Endothelial cell of hepatic sinusoid (primary cell): ENCODE data around the gene RRBP1.
"Not testable (repeated sequence)": the region's sequence is repeated elsewhere in the genome, so short reads cannot be mapped to it uniquely, and the experiment has no call there.

Source experiments
- in situ Hi-C: cut with HindIII; loops from 2 replicates; pipeline ENCODE4 v1.10.0; 2017; ENCODE audit warnings: low sequenced_read_pairs

Gene RRBP1

DNA sequence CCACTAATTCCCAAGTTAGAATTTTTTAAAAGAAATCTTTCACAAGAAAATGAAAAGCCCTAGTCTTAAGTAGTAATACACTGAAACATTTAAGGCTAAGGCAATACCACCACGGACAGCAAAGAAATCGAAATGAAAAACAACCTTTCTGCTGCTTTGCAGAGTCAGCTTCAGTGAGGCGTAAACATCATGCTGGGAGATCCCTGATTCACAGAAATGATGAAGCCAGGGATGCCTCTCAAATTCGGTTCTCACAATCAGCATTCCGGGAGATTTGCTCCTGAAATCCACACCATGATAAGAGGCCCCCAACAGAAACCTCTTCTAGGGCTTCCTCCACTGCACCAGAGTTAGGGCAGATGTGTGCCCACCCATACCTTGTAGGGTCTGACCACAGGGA is 18.6 kb downstream of the RRBP1 start:
- in situ Hi-C loops, result no loop called here

- in situ Hi-C loops, result no loop called here
Observed at GRCh38 chr20:17663040-17663399, 19.0 kb downstream of the RRBP1 start.

DNA sequence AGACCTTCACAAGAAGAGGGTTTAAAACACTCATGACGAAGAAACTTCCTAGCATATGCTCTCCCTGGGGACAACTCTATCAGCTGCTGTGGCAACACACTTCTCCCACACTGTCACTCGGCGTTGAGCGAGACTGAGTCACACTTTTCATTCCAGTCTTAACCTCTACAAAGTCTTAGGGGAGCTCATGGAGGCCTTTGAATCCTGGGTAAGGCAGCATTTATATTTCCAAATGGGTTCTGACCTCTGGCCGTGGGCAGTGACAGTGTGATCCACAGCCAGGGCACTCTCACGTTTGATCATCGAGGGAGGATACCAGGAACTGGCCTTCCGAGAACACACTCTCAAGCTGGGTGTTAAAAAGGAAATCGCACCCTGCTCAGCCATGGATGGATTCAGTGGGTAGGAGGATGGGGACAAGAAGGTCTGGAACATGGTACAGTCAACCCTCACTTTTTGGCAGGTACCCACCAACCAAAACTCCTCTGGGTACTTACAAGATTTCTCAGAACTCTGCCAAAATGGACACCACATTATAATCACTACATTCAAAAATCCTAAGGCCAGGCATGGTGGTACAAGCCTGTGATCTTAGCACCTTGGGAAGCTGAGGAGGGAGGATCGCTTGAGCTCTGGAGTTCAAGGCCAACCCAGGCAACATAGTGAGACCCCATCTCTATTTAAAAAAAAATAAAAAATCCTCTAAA is 19.6 kb downstream of the RRBP1 start:
- in situ Hi-C loops, result no loop called here

DNA sequence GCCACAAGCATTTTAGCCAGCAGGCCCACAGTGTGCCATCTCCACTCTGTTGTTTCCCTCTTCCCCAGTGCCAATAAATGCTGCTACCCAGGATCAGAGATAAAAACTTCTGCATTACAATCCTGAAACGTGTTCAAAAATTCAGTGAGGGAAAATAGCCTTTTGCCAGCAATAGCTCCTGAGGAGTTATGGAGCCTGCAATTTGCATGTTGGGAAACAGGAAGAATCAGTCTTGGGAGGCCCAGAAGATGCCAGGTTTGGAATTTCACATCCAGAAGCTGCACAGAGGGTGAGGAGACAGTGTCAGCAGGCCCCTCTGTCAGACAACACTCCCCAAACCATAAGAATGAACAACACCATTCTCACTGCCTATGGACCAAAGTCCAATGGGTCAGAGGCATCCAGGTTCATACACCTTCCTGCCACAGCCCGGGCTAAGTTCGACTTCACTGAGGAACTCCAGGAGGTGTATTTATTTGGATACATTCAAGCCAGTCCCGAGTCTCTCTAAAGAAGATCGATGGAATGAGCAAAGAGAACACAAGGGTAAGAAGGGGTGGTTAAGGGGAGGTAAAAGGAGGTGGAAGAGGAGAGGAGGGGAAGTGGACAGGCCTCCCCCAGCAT is 20.8 kb downstream of the RRBP1 start:
- in situ Hi-C loops, result no loop called here

DNA sequence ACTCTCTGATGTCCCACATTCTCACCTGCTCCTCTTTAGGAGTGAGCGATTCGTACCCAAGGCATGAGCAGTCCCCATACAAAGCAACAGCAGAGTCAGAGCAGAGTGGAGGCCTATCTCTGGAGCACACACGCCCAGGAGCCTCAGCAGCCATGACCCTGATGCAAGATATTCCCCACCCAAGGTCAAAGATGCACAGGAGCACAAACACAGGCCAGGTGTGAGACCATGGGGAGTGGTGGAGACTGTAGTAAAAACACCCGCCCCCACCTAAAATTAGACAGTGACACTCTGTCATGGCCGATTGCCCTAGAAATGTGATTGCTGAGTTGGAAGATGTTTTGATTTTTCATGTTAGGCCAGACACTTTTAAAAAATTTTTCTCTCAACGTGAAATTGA is 21.4 kb downstream of the RRBP1 start:
- in situ Hi-C loops, result no loop called here

DNA sequence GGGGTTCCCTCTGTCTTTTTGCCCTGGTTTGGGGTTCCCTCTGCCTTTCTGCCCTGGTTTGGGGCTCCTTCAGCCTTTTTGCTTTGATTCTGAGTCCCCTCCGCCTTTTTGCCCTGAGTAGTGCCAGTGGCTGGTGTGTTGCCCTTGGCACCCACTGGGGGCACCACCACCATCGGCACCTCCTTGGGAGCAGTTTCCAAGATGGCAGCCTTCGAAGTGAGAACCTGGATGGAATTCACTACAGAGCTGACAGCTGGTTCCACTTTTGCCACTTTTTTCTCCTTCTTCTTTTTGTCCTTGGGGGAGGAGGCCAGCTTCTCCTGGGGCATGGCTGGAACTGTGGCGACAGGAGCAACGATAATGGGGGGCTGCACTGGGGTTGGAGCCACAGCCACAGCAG is 22.2 kb downstream of the RRBP1 start:
- in situ Hi-C loops, result no loop called here

GRCh38 chr20:17659344-17659743 is 22.7 kb downstream of the RRBP1 start:
- in situ Hi-C loops, result not testable (repeated sequence)

DNA sequence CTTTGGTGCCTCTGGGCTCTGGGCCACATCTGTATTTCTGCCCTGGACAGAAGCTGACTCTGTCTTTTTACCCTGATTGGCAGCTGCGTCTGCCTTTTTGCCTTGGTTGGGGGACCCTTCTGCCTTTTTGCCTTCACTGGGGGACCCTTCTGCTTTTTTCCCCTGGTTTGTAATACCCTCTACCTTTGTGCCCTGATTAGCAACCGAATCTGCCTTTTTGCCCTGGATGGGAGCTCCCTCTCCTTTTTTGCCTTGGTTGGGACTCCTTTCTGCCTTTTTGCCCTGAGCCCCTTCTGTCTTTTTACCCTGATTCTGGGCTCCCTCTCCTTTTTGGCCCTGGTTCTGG is 23.4 kb downstream of the RRBP1 start:
- in situ Hi-C loops, result no loop called here

DNA sequence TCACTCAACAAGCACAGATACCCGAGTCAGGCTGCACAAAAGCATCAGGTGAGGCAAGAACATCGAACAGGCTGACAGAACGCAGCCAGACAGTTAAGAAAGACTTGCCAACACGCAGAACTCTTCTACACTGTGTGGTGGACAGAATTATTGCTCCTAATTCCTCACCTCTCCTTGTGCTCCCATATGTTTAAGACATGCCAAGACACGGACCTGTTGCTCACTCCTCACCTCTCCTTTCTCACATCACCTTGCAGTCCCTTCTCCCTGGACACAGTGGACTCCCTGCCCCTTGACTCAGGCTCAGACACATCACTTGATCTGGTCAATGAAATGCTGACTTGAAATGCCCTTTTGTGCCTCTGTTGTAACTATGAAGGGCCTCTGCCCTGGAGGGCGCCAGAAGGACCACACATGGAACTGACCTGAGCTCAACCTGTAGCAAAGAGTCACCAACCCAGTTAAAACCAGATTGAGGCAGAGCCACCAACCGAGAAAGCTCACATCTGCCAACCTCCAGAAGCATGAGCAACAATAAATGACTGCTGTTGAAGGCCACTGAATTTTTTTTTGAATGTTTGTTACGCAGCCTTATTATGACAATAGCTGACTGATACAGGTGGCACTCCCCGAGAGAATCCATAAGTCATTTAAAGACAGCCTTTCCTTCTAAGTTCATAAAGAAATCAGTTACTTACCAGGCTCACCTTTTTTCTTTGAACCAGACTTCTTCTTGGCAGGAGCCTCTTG is 24.0 kb downstream of the RRBP1 start:
- in situ Hi-C loops, result no loop called here

GRCh38 chr20:17657079-17657825 is 24.8 kb downstream of the RRBP1 start:
- in situ Hi-C loops, result no loop called here

- in situ Hi-C loops, result no loop called here
Observed at GRCh38 chr20:17655865-17656479, 26.1 kb downstream of the RRBP1 start.

GRCh38 chr20:17655286-17655651 is 26.8 kb downstream of the RRBP1 start:
- in situ Hi-C loops, result no loop called here

GRCh38 chr20:17654649-17655285 is 27.3 kb downstream of the RRBP1 start:
- in situ Hi-C loops, result loop anchor here (5.0 kb wide), 1 partner anchor 78 kb away; no protein-coding TSS in a partner anchor

GRCh38 chr20:17653835-17654648 is 28.0 kb downstream of the RRBP1 start:
- in situ Hi-C loops, result loop anchor here (5.0 kb wide), 1 partner anchor 78 kb away; no protein-coding TSS in a partner anchor

DNA sequence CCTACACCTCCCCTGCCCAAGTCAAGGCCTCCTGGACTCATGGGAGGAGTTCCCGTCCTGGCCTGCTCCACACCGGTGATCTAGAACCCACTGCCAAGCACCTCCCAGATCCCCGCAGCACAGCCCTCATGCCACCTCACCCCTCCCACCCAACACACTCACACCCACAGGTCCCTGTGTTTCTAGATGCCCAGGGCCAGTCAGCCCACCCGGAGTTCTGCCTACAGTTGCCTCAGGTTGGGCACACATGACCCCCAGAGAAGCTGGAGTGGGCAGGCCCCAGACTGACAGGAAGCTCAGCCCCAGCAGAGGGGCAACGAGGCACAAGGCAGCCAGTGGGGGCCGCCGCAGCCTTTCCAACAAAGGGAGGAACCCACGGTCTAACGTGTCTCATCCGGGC is 29.6 kb downstream of the RRBP1 start:
- in situ Hi-C loops, result loop anchor here (5.0 kb wide), 1 partner anchor 80 kb away; no protein-coding TSS in a partner anchor

DNA sequence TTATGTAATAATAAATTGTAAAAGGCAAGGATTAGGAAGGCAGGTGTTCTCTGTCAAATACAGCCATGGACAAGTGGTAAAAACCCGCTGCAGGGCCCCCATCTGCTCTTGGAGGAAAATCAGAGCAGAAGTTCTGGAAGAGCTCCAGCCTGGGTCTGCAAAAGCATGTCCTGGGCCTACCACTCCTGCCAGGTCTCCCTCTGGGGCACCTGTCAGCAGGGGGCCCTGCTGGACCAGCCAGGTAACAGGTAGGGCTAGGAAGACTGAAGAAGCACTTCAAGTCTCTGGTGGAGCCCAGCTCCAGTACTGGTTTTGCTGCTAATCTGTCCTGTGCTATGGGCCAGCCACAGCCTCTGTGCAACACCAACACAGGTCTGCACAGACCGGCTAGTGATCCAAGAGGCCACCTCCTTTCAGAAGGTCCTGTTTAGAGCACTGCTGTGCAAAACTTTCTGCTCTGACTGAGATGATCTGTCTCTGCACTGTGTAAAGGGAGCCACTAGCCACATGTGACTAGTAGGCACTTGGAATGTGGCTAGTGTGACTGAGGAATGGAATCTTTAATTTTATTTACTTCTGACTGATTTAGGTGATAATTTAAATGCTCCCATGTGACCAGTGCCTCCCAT is 30.2 kb downstream of the RRBP1 start:
- in situ Hi-C loops, result loop anchor here (5.0 kb wide), 1 partner anchor 80 kb away; no protein-coding TSS in a partner anchor

- in situ Hi-C loops, result loop anchor here (5.0 kb wide), 1 partner anchor 81 kb away; no protein-coding TSS in a partner anchor
Observed at GRCh38 chr20:17651129-17651759, 30.8 kb downstream of the RRBP1 start.

DNA sequence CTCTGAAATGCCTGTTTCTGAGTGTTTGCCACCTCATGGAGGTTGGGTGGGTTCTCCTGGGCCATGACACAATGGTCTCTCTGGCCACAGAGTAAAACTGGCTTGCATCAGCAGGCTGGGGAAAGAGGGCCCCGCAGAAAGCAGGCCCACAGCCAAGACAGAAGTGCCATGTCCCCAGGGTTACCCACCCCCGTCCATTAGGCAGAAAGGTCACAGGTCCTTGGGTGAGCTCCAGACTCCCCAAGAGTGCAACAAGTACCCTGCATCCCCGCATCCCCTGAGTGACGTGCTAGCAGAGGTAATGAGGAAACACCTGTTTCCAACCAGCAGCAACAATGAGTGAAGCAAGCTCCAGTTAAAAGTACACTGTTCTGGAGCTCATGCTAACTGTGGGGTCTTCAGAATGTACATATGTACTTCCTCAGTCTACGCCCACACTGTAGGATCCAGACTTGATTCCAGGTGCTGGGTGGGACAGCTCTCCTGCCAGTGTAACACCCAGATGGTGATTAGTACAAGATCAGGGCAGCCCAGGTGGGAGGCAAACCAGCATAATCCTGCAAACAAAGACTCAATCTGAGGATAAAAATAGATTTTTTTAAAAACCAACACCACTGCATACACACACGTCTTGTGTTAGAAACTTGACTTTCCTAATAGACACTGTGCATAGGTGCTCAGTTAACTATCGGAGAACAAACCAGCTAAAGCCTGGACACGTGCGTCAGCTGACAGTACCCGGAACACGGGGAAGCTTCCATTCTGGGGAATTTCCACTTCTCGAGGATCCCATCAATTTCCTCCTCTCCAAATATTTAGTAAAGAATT is 31.5 kb downstream of the RRBP1 start:
- in situ Hi-C loops, result loop anchor here (5.0 kb wide), 1 partner anchor 82 kb away; no protein-coding TSS in a partner anchor
